HT-29 (cell line): Measurements from ENCODE around the gene FGF4. TPM values are rescaled to one million over a fixed set of nuclear protein-coding genes. Genes with fewer than 3 reads are reported as not detected.

Source experiments
- DNase-seq: peaks from one replicate; pipeline ENCODE4 v3.0.0-alpha.2; 2015; ENCODE audit warnings: low spot score
- total RNA-seq: library from RNA; depleted of rRNA; stranded (reverse); fragments of >200 nt; shearing (Covaris generic); gene quantifications from 2 replicates; pipeline ENCODE4 v1.2.3, GENCODE V29; 2014; rRNA removed

Gene FGF4
- total RNA-seq, 1 experiment from 2014 or later = not detected

DNA sequence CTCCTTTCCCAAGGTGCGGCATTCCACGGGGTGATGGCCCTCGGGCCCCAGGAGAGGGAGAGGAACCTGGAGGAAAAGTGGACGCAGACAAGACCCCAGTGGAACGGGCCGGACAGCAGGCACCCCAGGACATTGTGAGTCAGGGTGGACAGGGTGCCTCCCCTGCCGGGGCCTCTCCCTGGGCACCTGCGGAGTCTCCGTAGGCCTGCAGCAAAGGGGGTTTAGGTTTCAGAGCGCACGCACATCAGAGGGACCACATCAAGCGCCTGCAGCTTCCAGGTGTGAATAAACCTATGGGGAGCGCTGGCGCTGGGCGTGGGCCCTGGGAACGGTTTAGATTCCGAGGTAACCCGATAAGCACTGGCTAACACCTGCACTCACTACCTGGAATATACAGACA is 48.7 kb downstream of the FGF4 start:
- no peak for DNase-seq

DNA sequence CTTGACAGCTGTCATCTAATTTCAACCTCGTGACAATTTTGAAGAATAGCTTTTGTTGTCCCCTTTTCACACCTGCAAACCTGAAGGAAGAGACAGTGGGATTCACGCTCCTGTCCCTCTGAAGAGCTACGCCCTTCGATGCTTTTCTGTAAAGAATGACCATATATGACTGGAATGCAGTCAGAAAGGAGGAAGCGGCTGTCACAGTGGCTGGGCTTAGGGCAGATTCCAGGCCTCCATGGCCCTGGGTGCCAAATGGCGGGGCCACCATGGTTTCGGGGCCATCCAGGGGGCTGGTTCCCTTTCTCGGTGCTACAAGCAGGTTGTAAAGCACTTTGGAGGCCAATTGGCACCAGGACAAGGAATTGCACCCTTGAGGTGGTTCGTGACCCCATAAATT is 49.1 kb downstream of the FGF4 start:
- peak; percentile 14 for DNase-seq

DNA sequence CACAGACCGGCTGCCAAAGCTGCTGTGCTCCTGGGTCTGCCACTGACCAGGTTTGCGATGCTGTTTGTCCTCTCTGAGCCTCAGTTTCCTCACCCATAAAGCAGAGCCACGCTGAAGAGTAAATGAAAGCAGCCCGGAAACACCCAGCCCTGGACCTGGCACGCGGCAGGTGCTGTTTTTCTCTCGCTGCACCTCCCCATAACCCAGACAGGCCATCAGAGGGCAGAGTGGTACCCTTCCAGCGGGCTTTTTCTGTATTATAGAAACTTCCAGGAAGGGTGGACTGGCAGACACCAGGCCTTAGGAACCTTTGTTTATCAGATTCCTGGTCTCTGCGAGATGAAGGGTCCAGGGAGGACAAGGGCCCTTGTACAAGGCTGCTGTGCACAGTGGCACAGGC is 53.4 kb downstream of the FGF4 start:
- peak; percentile 77 for DNase-seq

DNA sequence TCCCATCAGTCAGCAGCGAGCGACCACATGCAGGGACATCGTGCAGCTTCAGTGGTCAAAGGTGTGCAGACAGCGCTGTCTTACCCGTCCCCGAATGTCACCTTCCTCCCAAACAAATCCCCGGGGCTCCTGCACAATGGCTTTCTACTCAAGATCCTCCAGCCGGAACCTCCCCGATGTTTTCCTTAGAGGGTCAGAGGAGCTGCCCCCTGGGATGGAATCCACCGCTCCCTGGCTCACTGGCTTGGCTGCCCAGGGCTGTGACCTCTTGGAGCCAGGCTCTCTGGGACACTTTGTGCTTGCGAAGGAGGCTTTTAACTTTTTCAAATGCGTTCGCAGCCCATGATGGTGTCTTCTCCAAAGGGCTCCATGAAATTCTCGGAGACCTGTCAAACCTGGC is 54.0 kb downstream of the FGF4 start:
- DNase-seq = no peak

Other genes with a start within 250 kb of the FGF4 start
- 134 and 151 TPM in 2 replicates for gene CCND1, start 134.2 kb downstream of the FGF4 start, total RNA-seq
- 31.7 and 40.1 TPM in 2 replicates for gene LTO1, start 100.0 kb downstream of the FGF4 start, total RNA-seq
- 117 and 131 TPM in 2 replicates for gene FGF19, start 71.3 kb downstream of the FGF4 start, total RNA-seq
- 0.41 TPM in 1 of 2 replicates, not detected in the other for gene FGF3, start 44.1 kb upstream of the FGF4 start, total RNA-seq